A549 (cell line): ENCODE results near the gene SETD9.

ENCODE experiments used
- CEBPB ChIP-seq, 2 experiments: fragments of >200 bp in 1 of 2; sonication (Bioruptor Twin) in 1 of 2; formaldehyde crosslinking in 1 of 2; IDR thresholded peaks; 2 replicates each; pipeline ENCODE4 v1.6.1; 2012 to 2016
- JUNB ChIP-seq: fragments of >200 bp; sonication (Bioruptor Twin); formaldehyde crosslinking; IDR thresholded peaks from 2 replicates; pipeline ENCODE4 v1.6.1; 2016
- RAD21 ChIP-seq, 2 experiments: fragments of >200 bp in 1 of 2; sonication (Bioruptor Twin) in 1 of 2; formaldehyde crosslinking in 1 of 2; IDR thresholded peaks in 1 of 2; conservative IDR thresholded peaks in 1 of 2; 2 replicates in 1 of 2; 3 replicates in 1 of 2; pipeline ENCODE4 v1.6.1; 2012 to 2018; ENCODE audit warnings: inconsistent platforms in 1 of 2
- RFX5 ChIP-seq: fragments of 450-650 bp; IDR thresholded peaks from 2 replicates; pipeline ENCODE4 v1.7.1; 2014; ENCODE audit warnings: antibody characterized with exemption, mild to moderate bottlenecking, moderate library complexity
- TF ChIP-seq, protein P1 (sequence below): fragments of >200 bp; sonication (Bioruptor Twin); formaldehyde crosslinking; IDR thresholded peaks from 3 replicates; pipeline ENCODE4 v1.5.1; 2016

DNA sequence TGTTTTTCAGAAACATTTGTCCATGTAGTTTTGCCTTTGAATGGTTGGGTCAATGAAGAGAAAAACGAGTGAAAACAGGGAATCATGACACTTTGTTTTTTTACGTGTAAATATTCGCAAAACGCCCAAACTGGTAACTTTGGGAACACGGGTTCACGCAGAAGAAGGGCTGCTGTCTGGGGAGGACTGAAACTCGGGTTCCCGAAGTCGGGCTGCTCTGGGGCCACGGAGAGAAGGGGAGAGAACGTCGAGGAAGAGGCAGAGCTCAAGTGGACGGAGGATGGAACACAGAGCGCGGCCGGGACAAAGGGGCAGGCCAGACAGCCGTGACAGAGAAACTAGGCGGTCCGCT is 478 bp upstream of the SETD9 start:
- TF ChIP-seq CEBPB (IDR thresholded peaks at IDR 0.05) (no peak), RFX5 (no peak), JUNB (no peak), RAD21 (conservative IDR thresholded peaks at IDR 0.05 in 1 of 2, IDR thresholded peaks at IDR 0.05 in 1 of 2) (no peak)
- TF ChIP-seq, protein P1, sequence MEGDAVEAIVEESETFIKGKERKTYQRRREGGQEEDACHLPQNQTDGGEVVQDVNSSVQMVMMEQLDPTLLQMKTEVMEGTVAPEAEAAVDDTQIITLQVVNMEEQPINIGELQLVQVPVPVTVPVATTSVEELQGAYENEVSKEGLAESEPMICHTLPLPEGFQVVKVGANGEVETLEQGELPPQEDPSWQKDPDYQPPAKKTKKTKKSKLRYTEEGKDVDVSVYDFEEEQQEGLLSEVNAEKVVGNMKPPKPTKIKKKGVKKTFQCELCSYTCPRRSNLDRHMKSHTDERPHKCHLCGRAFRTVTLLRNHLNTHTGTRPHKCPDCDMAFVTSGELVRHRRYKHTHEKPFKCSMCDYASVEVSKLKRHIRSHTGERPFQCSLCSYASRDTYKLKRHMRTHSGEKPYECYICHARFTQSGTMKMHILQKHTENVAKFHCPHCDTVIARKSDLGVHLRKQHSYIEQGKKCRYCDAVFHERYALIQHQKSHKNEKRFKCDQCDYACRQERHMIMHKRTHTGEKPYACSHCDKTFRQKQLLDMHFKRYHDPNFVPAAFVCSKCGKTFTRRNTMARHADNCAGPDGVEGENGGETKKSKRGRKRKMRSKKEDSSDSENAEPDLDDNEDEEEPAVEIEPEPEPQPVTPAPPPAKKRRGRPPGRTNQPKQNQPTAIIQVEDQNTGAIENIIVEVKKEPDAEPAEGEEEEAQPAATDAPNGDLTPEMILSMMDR = no peak
